Kidney epithelial cell (primary cell): Measurements from ENCODE around the gene STUM. TPM values are rescaled to one million over a fixed set of nuclear protein-coding genes. Genes with fewer than 3 reads are reported as not detected.

Source experiments
- DNase-seq: peaks from one replicate; pipeline ENCODE4 v3.0.0-alpha.2; 2010; ENCODE audit warnings: low read depth
- H3K27me3 ChIP-seq: 2 replicates; pipeline ENCODE4 v1.6.0; 2011; ENCODE audit warnings: low read length; ENCODE audit not compliant: control insufficient read depth, insufficient read depth
- H3K36me3 ChIP-seq: 2 replicates; pipeline ENCODE4 v1.5.1; 2011; ENCODE audit warnings: low read length; ENCODE audit not compliant: control insufficient read depth, insufficient read depth
- H3K4me3 ChIP-seq: 2 replicates; pipeline ENCODE4 v1.5.1; 2011; ENCODE audit warnings: low read depth, mild to moderate bottlenecking, control low read depth, low read length
- CTCF ChIP-seq: IDR thresholded peaks from 2 replicates; pipeline ENCODE4 v1.5.1; 2011; ENCODE audit warnings: mild to moderate bottlenecking, moderate library complexity, low read length, control low read depth, inconsistent platforms; ENCODE audit not compliant: insufficient read depth, poor library complexity, severe bottlenecking
- total RNA-seq: library from RNA; depleted of rRNA; stranded (reverse); fragments of >200 nt; gene quantifications from 2 replicates; pipeline ENCODE4 v1.2.3, GENCODE V29; 2015

Gene STUM
- total RNA-seq, 1 donor from 2014 or later = 0.04 TPM

GRCh38 chr1:226535666-226536065 lies 12.9 kb upstream of the STUM start:
- no peak for TF ChIP-seq CTCF
- peaks cover 6% of the 10 kb centered on the region for H3K27me3 ChIP-seq
- no peaks in the 10 kb centered on the region for H3K36me3 ChIP-seq
- DNase-seq = no peak
- H3K4me3 ChIP-seq = no peak overlapping the region

DNA sequence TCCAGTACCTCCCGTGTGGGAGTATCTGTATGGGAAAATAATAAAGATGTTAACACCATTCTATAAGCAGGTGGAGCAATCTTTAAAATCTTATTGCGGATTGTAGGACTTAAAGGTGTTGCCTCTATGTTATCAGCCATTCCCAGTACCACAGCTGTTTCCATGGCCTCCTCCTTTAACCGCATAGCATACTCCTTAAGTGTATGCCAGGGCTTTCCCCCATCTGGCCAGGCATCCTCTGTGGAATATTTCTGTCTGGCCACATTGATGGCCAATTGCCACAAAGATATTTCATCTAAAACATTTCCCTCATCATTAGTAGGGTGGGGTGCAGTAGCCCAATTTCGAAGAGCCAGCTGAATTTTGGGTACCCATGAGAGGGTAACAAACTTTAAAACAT lies 7.3 kb upstream of the STUM start:
- Histone ChIP-seq H3K27me3 (no peaks in the 10 kb centered on the region), H3K4me3 (no peak overlapping the region), H3K36me3 (no peaks in the 10 kb centered on the region)
- no peak for TF ChIP-seq CTCF
- DNase-seq = no peak

DNA sequence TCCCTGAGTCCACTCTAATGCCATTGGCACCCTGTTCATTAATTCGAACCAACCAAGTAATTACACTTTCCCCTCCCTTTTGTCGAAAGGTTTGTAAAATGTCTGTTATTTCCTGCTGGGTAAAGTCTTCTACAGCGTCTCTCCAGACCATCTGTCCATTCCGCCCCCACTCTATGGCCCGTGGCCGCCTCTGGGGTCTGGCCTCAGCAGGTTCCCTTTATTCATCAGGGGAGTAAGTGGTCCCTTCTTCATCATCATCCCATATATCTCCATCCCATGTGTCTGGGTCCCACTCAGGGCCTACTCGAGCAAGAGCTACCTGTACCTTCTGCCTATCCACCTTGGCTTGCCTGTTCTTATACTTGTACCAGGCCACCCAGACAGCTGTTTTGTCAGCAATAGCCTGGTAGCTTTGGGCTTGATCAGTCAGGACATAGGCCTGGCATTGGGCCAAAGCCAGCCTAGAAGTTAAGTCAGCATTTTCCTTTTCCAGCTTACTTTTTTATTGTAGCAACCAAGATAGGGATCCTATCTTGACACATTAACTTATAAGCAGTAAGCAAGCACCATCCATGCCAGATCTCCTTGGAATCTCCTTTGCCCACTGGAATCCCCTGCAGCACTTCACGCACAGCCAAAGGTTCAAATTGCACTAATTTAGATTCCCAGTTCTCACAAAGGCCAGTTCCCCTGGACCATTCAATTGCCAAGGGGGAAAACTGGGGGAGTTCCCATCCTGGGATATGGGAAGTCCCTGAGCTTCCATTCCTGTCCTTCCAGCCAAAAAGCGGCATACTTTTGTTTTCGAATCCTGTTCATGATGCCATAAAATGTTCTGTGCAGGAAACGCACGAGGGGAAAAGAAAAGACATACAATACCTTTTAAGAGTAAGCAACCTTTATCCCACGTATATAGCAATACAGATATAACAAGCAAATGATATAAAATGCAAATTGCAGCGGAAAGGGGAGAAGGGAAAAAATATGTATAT lies 6.6 kb upstream of the STUM start:
- H3K27me3 ChIP-seq = no peaks in the 10 kb centered on the region
- no peak for DNase-seq
- no peak for TF ChIP-seq CTCF
- H3K36me3 ChIP-seq = no peaks in the 10 kb centered on the region
- H3K4me3 ChIP-seq = no peak overlapping the region

GRCh38 chr1:226542623-226543103 lies 5.9 kb upstream of the STUM start:
- no peak overlapping the region for H3K4me3 ChIP-seq
- no peak for TF ChIP-seq CTCF
- no peaks in the 10 kb centered on the region for H3K36me3 ChIP-seq
- DNase-seq = no peak
- H3K27me3 ChIP-seq = no peaks in the 10 kb centered on the region

DNA sequence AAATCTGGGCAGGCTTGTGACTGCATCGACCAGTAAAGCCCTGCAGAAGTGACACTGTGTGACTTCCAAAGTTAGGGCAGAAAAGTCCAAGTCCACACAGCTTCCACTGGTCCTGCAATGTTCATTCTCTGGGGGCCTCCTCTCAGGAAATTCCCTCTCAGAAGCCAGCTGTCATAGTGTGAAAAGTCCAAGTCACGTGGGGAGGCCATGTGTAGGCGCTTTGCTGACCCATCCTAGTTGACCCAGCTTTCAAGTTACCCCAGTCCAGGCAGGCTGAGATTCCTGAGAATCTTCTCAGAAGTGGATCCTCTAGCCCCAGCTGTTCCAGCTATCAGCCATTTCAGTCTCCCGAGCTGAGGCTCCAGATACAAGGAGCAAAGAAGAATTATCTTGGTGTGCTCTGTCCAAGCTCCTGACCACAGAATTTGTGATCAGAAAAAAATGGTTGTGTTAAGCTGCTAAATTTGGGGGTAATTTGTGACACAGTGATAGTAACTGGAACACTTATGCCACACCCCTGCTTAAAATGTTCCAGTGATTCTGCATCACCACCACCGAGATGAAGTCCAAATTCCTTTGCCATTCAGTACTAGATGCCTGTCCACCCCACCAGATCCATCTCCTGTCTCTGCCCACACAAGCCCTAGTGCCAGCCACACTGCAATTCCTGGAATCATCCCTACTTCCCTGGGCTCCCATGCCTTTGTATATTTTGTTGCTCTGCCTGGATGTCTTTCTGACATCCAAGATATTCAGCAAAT lies 2.5 kb upstream of the STUM start:
- Histone ChIP-seq H3K36me3 (no peaks in the 10 kb centered on the region), H3K4me3 (no peak overlapping the region), H3K27me3 (peaks cover 25% of the 10 kb centered on the region)
- no peak for DNase-seq
- no peak for TF ChIP-seq CTCF
